Measurements from ENCODE around the gene P3H4.

Gene P3H4

GRCh38 chr17:41785859-41786226 is 25.9 kb downstream of the P3H4 start:
- no peak for DNase-seq (ENCODE audit: low read depth)
- TF ChIP-seq CTCF (IDR thresholded peaks at IDR 0.05; ENCODE audit: low read depth, low read length, missing control alignments), result no peak

GRCh38 chr17:41785091-41785858 is 26.5 kb downstream of the P3H4 start:
- DNase-seq (ENCODE audit: low read depth), result no peak
- no peak overlapping the region for H3K4me3 ChIP-seq (ENCODE audit: low read depth, low read length)
- no peak for TF ChIP-seq CTCF (IDR thresholded peaks at IDR 0.05; ENCODE audit: low read depth, low read length, missing control alignments)

More at GRCh38 chr17:41785859-41786226, 25.9 kb downstream of the P3H4 start:
- peak overlapping the region; percentile 50 for H3K4me3 ChIP-seq (ENCODE audit: low read depth, low read length)

GRCh38 chr17:41784207-41784744 is 27.5 kb downstream of the P3H4 start:
- no peak for DNase-seq (ENCODE audit: low read depth)
- TF ChIP-seq CTCF (IDR thresholded peaks at IDR 0.05; ENCODE audit: low read depth, low read length, missing control alignments), result no peak
- no peak overlapping the region for H3K4me3 ChIP-seq (ENCODE audit: low read depth, low read length)

GRCh38 chr17:41782142-41782541 is 29.6 kb downstream of the P3H4 start:
- no peak for TF ChIP-seq CTCF (IDR thresholded peaks at IDR 0.05; ENCODE audit: low read depth, low read length, missing control alignments)
- DNase-seq (ENCODE audit: low read depth), result no peak
- no peak overlapping the region for H3K4me3 ChIP-seq (ENCODE audit: low read depth, low read length)

- H3K4me3 ChIP-seq (ENCODE audit: low read depth, low read length), result no peak overlapping the region
- TF ChIP-seq CTCF (IDR thresholded peaks at IDR 0.05; ENCODE audit: low read depth, low read length, missing control alignments), result no peak
- DNase-seq (ENCODE audit: low read depth), result no peak
Measured at GRCh38 chr17:41781404-41782110, 30.2 kb downstream of the P3H4 start.

GRCh38 chr17:41779954-41780353 is 31.8 kb downstream of the P3H4 start:
- no peak for DNase-seq (ENCODE audit: low read depth)
- H3K4me3 ChIP-seq (ENCODE audit: low read depth, low read length), result no peak overlapping the region
- no peak for TF ChIP-seq CTCF (IDR thresholded peaks at IDR 0.05; ENCODE audit: low read depth, low read length, missing control alignments)
